ENCODE results near the gene OR52W1. TPM values are rescaled to one million over a fixed set of nuclear protein-coding genes. Genes with fewer than 3 reads are reported as not detected.

OR52W1 gene
- total RNA-seq, 1 experiment from 2014 or later: not detected

- 0 out of 6 replicates have a peak, but pooled peaks of 1 of the 3 experiments have one; percentile 5 for TF ChIP-seq CTCF (IDR thresholded peaks at IDR 0.05 in 2 of 3, conservative IDR thresholded peaks at IDR 0.05 in 1 of 3; ENCODE audit: borderline replicate concordance in 1 of 3, insufficient read depth in 1 of 3, low read depth in 2 of 3, low read length in 2 of 3)
- no peak for TF ChIP-seq EZH2 (IDR thresholded peaks at IDR 0.05)
- no peak for TF ChIP-seq ZNF274 (IDR thresholded peaks at IDR 0.05; ENCODE audit: low read depth, low read length)
- Histone ChIP-seq H3K4me3 (replicated peaks in 1 of 2; ENCODE audit: low read depth in 1 of 2, low read length in 2 of 2) (no peak within 1 kb of the TSS), H3K9ac (ENCODE audit: low read length) (no peak within 1 kb of the TSS), H3K27ac (ENCODE audit: low read depth, low read length) (no peak within 1 kb of the TSS), H3K9me3 (ENCODE audit: control insufficient read depth in 1 of 2, insufficient read depth in 1 of 2, low read depth in 1 of 2, low read length in 2 of 2) (no peaks in the 10 kb centered on the region), H3K36me3 (ENCODE audit: control insufficient read depth in 1 of 2, insufficient read depth in 2 of 2, low read length in 2 of 2) (no peaks in the 10 kb centered on the region), H4K20me1 (ENCODE audit: insufficient read depth) (no peaks in the 10 kb centered on the region), H3K79me2 (ENCODE audit: insufficient read depth, low read length) (peaks cover 5% of the 10 kb centered on the region), H3K9me2 (ENCODE audit: insufficient read depth) (no peaks in the 10 kb centered on the region), H3K4me1 (ENCODE audit: control insufficient read depth in 1 of 2, insufficient read depth in 2 of 2, low read length in 2 of 2) (peaks cover 0 to 5% of the 10 kb centered on the region in 2 experiments; a peak in 1 of 4 replicates), H3K27me3 (ENCODE audit: insufficient read depth, low read length) (no peaks in the 10 kb centered on the region), H2AFZ (ENCODE audit: low read depth, low read length, poor library complexity, severe bottlenecking) (no peak within 1 kb of the TSS), H3K4me2 (ENCODE audit: low read length) (no peak within 1 kb of the TSS)
- ChIA-PET POLR2A (no interaction called here), RAD21 (ENCODE audit: low non-redundant PET in 1 of 2, low total read pairs in 2 of 2, uncharacterized antibody in 2 of 2, unreplicated experiment in 2 of 2) (no interaction called here), CTCF (interaction anchor here (2.7 kb wide), 1 partner anchor 13 kb away, joined by 11 read pairs; no protein-coding TSS in a partner anchor)
- no peak for ATAC-seq
- BruUV-seq (replicated peaks): no TSS peak
- intact Hi-C loops (cut with micrococcal nuclease): no loop called here
- DNase-seq (ENCODE audit: low read depth, low spot score): no peak
Observed at GRCh38 chr11:6238902-6239301, 39.9 kb downstream of the OR52W1 start, which contains the start of gene CNGA4. Gene CNGA4, plus strand, starts transcription at chr11:6239089. Its CDS starts 118 bp downstream, at chr11:6239207.

- ChIA-PET RAD21 (ENCODE audit: low non-redundant PET in 1 of 2, low total read pairs in 2 of 2, uncharacterized antibody in 2 of 2, unreplicated experiment in 2 of 2) (no interaction called here), CTCF (interaction anchor here (1.2 kb wide), 1 partner anchor 11 kb away, joined by 3 read pairs; no protein-coding TSS in a partner anchor), POLR2A (no interaction called here)
- no peaks in the 10 kb centered on the region for H3K27me3 ChIP-seq (ENCODE audit: insufficient read depth, low read length)
- H3K36me3 ChIP-seq (ENCODE audit: control insufficient read depth in 1 of 2, insufficient read depth in 2 of 2, low read length in 2 of 2): no peaks in the 10 kb centered on the region
- no peaks in the 10 kb centered on the region for H3K79me2 ChIP-seq (ENCODE audit: insufficient read depth, low read length)
- H3K9me3 ChIP-seq (ENCODE audit: control insufficient read depth in 1 of 2, insufficient read depth in 1 of 2, low read depth in 1 of 2, low read length in 2 of 2): no peaks in the 10 kb centered on the region
- H2AFZ ChIP-seq (ENCODE audit: low read depth, low read length, poor library complexity, severe bottlenecking): no peak overlapping the region
- H3K9me2 ChIP-seq (ENCODE audit: insufficient read depth): no peaks in the 10 kb centered on the region
- H3K4me1 ChIP-seq (ENCODE audit: control insufficient read depth in 1 of 2, insufficient read depth in 2 of 2, low read length in 2 of 2): peaks cover 0 to 5% of the 10 kb centered on the region in 2 experiments; a peak in 1 of 4 replicates
- H3K4me2 ChIP-seq (ENCODE audit: low read length): no peak overlapping the region
- no peak overlapping the region for H3K27ac ChIP-seq (ENCODE audit: low read depth, low read length)
- DNase-seq (ENCODE audit: low read depth, low spot score): no peak
- no peak overlapping the region for H3K9ac ChIP-seq (ENCODE audit: low read length)
- BruUV-seq (replicated peaks): no TSS peak
- ATAC-seq: no peak
- intact Hi-C loops (cut with micrococcal nuclease): no loop called here
- H3K4me3 ChIP-seq (replicated peaks in 1 of 2; ENCODE audit: low read depth in 1 of 2, low read length in 2 of 2): no peak overlapping the region
- H4K20me1 ChIP-seq (ENCODE audit: insufficient read depth): no peaks in the 10 kb centered on the region
- TF ChIP-seq TCF7L2 (IDR thresholded peaks at IDR 0.05; ENCODE audit: borderline replicate concordance, extremely low read depth, insufficient read depth, insufficient read length) (no peak), CBX3 (IDR thresholded peaks at IDR 0.05; ENCODE audit: low read depth) (no peak), CEBPB (IDR thresholded peaks at IDR 0.05; ENCODE audit: low read depth) (no peak), SP1 (IDR thresholded peaks at IDR 0.05; ENCODE audit: low read depth) (no peak), POLR2AphosphoS5 (IDR thresholded peaks at IDR 0.05; ENCODE audit: low read depth, low read length) (no peak), ZBTB33 (IDR thresholded peaks at IDR 0.05; ENCODE audit: extremely low read depth, insufficient replicate concordance, low read length) (no peak), REST (IDR thresholded peaks at IDR 0.05; ENCODE audit: low read depth) (no peak), EZH2phosphoT487 (IDR thresholded peaks at IDR 0.05; ENCODE audit: borderline replicate concordance) (no peak)
Observed at GRCh38 chr11:6240139-6240538, 41.1 kb downstream of the OR52W1 start.

All from HCT116 (cell line).